HCT116 (cell line): ENCODE measurements around the gene NCAPD2. TPM values are rescaled to one million over a fixed set of nuclear protein-coding genes. Genes with fewer than 3 reads are reported as not detected.

Source experiments
- ATAC-seq: fragments of 200-7000 bp; cut with Tn5 transposase; 2 replicates; pipeline ENCODE4 v1.9.1; 2020; ENCODE audit warnings: mild to moderate bottlenecking, moderate library complexity
- BruUV-seq: library from RNA; stranded (reverse); fragments of 400-500 nt; replicated peaks from 2 replicates; lab custom pipeline; 2021; lab: Mats Ljungman, UMichigan
- CTCF ChIA-PET: fragments of 300-600 bp; sonication (Branson Sonifier 250); formaldehyde crosslinking; loops from one replicate; lab custom pipeline; 2021; ENCODE audit warnings: antibody characterized with exemption; lab: Charles Lee
- POLR2A ChIA-PET: fragments of 300-600, 350-600 bp; sonication (Branson Sonifier 250); formaldehyde crosslinking; loops from one replicate; lab custom pipeline; 2021; ENCODE audit warnings: antibody characterized with exemption; lab: Charles Lee
- RAD21 ChIA-PET, 2 experiments: fragments of 300-600 bp; sonication (Branson Sonifier 250); formaldehyde crosslinking; loops; one replicate each; lab custom pipeline; 2023; ENCODE audit warnings: low total read pairs in 2 of 2; ENCODE audit not compliant: uncharacterized antibody in 2 of 2, unreplicated experiment in 2 of 2, low non-redundant PET in 1 of 2; lab: Charles Lee
- DNase-seq: peaks from one replicate; pipeline ENCODE4 v3.0.0-alpha.2; 2010; ENCODE audit warnings: low read depth, low spot score
- H2AFZ ChIP-seq: fragments of 200-600 bp; shearing (Covaris generic), sonication (generic); 2 replicates; pipeline ENCODE4 v1.6.1; 2017; ENCODE audit warnings: low read depth, mixed run types, mixed read lengths, antibody characterized with exemption, low read length; ENCODE audit not compliant: poor library complexity, severe bottlenecking
- H3K27ac ChIP-seq: 2 replicates; pipeline ENCODE4 v1.5.1; 2012; ENCODE audit warnings: low read depth, low read length
- H3K27me3 ChIP-seq: fragments of 200-600 bp; sonication (generic); 2 replicates; pipeline ENCODE4 v1.6.1; 2016; ENCODE audit warnings: mixed run types, low read length, mixed read lengths; ENCODE audit not compliant: insufficient read depth
- H3K36me3 ChIP-seq, 2 experiments: fragments of 200-500 bp in 1 of 2; fragments of 200-600 bp in 1 of 2; sonication (Bioruptor generic) in 1 of 2; sonication (generic) in 1 of 2; 2 replicates each; pipeline versions ENCODE4 v1.5.1 to v1.6.1; 2014 to 2016; ENCODE audit warnings: low read length in 2 of 2, inconsistent platforms in 1 of 2, mixed read lengths in 1 of 2, mixed run types in 1 of 2; ENCODE audit not compliant: insufficient read depth in 2 of 2, control insufficient read depth in 1 of 2
- H3K4me1 ChIP-seq, 2 experiments: fragments of 200-600 bp in 1 of 2; sonication (generic) in 1 of 2; 2 replicates each; pipeline versions ENCODE4 v1.5.1 to v1.6.1; 2012 to 2017; ENCODE audit warnings: low read length in 2 of 2, inconsistent platforms in 1 of 2, mild to moderate bottlenecking in 1 of 2, mixed read lengths in 1 of 2, mixed run types in 1 of 2, moderate library complexity in 1 of 2; ENCODE audit not compliant: insufficient read depth in 2 of 2, control insufficient read depth in 1 of 2
- H3K4me2 ChIP-seq: fragments of 200-600 bp; sonication (generic); 2 replicates; pipeline ENCODE4 v1.6.1; 2017; ENCODE audit warnings: mixed run types, low read length, mixed read lengths
- H3K4me3 ChIP-seq, 2 experiments: fragments of 200-600 bp in 1 of 2; sonication (generic) in 1 of 2; replicated peaks in 1 of 2; 2 replicates each; pipeline ENCODE4 v1.5.1; 2011 to 2016; ENCODE audit warnings: low read length in 2 of 2, control low read depth in 1 of 2, low read depth in 1 of 2, mild to moderate bottlenecking in 1 of 2, mixed read lengths in 1 of 2, mixed run types in 1 of 2
- H3K79me2 ChIP-seq: fragments of 200-600 bp; sonication (generic); 2 replicates; pipeline ENCODE4 v1.6.1; 2017; ENCODE audit warnings: mild to moderate bottlenecking, mixed run types, low read length, moderate library complexity, mixed read lengths; ENCODE audit not compliant: insufficient read depth
- H3K9ac ChIP-seq: fragments of 200-600 bp; sonication (generic); 2 replicates; pipeline ENCODE4 v1.6.1; 2016; ENCODE audit warnings: low read length, mixed read lengths
- H3K9me2 ChIP-seq: fragments of 200-600 bp; sonication (generic), shearing (Covaris generic); 2 replicates; pipeline ENCODE4 v1.6.1; 2017; ENCODE audit warnings: mixed run types, mild to moderate bottlenecking, moderate library complexity; ENCODE audit not compliant: insufficient read depth
- H3K9me3 ChIP-seq, 2 experiments: fragments of 200-500 bp in 1 of 2; fragments of 200-600 bp in 1 of 2; sonication (Bioruptor generic) in 1 of 2; sonication (generic) in 1 of 2; 2 replicates each; pipeline ENCODE4 v1.6.1; 2014 to 2017; ENCODE audit warnings: low read length in 2 of 2, mixed read lengths in 2 of 2, inconsistent platforms in 1 of 2, low read depth in 1 of 2, mild to moderate bottlenecking in 1 of 2, mixed run types in 1 of 2, moderate library complexity in 1 of 2; ENCODE audit not compliant: control insufficient read depth in 1 of 2, insufficient read depth in 1 of 2
- H4K20me1 ChIP-seq: fragments of 200-600 bp; sonication (generic), shearing (Covaris generic); 2 replicates; pipeline ENCODE4 v1.6.1; 2017; ENCODE audit warnings: mixed run types, mild to moderate bottlenecking, moderate library complexity; ENCODE audit not compliant: insufficient read depth
- ATF3 ChIP-seq: IDR thresholded peaks from 2 replicates; pipeline ENCODE4 v1.6.1; 2012
- CTCF ChIP-seq, 3 experiments: fragments of 200-600 bp in 1 of 3; sonication (generic) in 1 of 3; IDR thresholded peaks in 2 of 3; conservative IDR thresholded peaks in 1 of 3; 2 replicates each; pipeline ENCODE4 v1.5.1; 2012 to 2017; ENCODE audit warnings: low read depth in 2 of 3, low read length in 2 of 3, antibody characterized with exemption in 1 of 3, borderline replicate concordance in 1 of 3, control low read depth in 1 of 3, mild to moderate bottlenecking in 1 of 3, mixed read lengths in 1 of 3, mixed run types in 1 of 3, moderate library complexity in 1 of 3; ENCODE audit not compliant: insufficient read depth in 1 of 3
- EZH2 ChIP-seq: fragments of 200-600 bp; sonication (generic); IDR thresholded peaks from 2 replicates; pipeline ENCODE4 v1.6.1; 2017; ENCODE audit warnings: antibody characterized with exemption, mixed run types
- JUND ChIP-seq: IDR thresholded peaks from 2 replicates; pipeline ENCODE4 v1.6.1; 2012
- POLR2A ChIP-seq: IDR thresholded peaks from 2 replicates; pipeline ENCODE4 v1.7.0; 2011; ENCODE audit warnings: borderline replicate concordance; ENCODE audit not compliant: insufficient read depth, insufficient read length; ENCODE audit errors: extremely low read depth
- SRF ChIP-seq: IDR thresholded peaks from 2 replicates; pipeline ENCODE4 v1.6.1; 2012; ENCODE audit warnings: low read depth
- ZFX ChIP-seq: fragments of 450-650 bp; IDR thresholded peaks from 2 replicates; pipeline ENCODE4 v1.6.1; 2017
- intact Hi-C: fragments of 100-400 bp; cut with micrococcal nuclease; formaldehyde crosslinking; loops from 2 replicates; pipeline ENCODE4 v1.10.0; 2022
- total RNA-seq: library from RNA; stranded (reverse); gene quantifications from one replicate; pipeline ENCODE4 v1.2.1, GENCODE V29; 2021; ENCODE audit not compliant: unreplicated experiment
- TF ChIP-seq, protein P1 (sequence below): IDR thresholded peaks from 2 replicates; pipeline ENCODE4 v1.6.1; 2011; ENCODE audit warnings: mild to moderate bottlenecking, low read length, moderate library complexity; ENCODE audit not compliant: insufficient replicate concordance; ENCODE audit errors: extremely low read depth

Gene NCAPD2
- total RNA-seq, 1 experiment from 2014 or later: 177 TPM

DNA sequence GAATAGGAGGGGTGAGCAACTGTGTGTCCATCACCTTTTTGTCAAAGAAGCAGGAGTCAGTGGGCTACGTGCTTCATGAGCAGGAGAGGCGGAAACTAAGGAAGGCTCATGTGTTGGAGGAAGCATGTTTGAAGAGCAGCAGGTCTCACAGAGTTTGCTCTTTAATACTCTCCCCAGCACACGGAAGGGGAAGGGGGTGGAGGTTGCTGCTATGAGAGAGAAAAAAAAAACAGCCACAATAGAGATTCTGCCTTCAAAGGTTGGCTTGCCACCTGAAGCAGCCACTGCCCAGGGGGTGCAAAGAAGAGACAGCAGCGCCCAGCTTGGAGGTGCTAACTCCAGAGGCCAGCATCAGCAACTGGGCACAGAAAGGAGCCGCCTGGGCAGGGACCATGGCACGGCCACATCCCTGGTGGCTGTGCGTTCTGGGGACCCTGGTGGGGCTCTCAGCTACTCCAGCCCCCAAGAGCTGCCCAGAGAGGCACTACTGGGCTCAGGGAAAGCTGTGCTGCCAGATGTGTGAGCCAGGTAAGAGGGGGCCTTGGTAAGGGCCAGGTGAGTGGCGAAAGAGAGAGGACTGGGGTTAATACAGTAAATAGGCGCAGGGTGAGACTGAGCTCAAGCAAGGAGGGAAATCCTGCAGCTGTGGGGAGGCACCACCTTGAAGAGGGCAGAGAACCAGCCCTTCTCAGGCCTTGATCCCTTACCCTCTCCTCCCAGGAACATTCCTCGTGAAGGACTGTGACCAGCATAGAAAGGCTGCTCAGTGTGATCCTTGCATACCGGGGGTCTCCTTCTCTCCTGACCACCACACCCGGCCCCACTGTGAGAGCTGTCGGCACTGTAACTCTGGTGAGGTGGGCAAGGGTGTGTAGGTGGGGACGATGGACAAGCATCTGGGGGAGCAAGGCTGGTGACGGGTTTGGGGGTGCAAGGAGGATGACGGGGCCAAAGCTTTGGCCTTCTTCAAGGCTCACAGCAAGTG lies 48.9 kb upstream of the NCAPD2 start, which contains the start of gene CD27:
Gene CD27, plus strand, starts transcription at position 252 of the 985 bp plus-strand sequence. Its CDS starts 141 bp downstream, at position 393.
- no peaks in the 10 kb centered on the region for H3K9me2 ChIP-seq
- TF ChIP-seq POLR2A (no peak), JUND (no peak), SRF (no peak), ATF3 (no peak), EZH2 (no peak), CTCF (IDR thresholded peaks at IDR 0.05 in 2 of 3, conservative IDR thresholded peaks at IDR 0.05 in 1 of 3; ENCODE audit: borderline replicate concordance in 1 of 3, insufficient read depth in 1 of 3, low read depth in 2 of 3, low read length in 2 of 3) (no peak), ZFX (no peak)
- TF ChIP-seq, protein P1, sequence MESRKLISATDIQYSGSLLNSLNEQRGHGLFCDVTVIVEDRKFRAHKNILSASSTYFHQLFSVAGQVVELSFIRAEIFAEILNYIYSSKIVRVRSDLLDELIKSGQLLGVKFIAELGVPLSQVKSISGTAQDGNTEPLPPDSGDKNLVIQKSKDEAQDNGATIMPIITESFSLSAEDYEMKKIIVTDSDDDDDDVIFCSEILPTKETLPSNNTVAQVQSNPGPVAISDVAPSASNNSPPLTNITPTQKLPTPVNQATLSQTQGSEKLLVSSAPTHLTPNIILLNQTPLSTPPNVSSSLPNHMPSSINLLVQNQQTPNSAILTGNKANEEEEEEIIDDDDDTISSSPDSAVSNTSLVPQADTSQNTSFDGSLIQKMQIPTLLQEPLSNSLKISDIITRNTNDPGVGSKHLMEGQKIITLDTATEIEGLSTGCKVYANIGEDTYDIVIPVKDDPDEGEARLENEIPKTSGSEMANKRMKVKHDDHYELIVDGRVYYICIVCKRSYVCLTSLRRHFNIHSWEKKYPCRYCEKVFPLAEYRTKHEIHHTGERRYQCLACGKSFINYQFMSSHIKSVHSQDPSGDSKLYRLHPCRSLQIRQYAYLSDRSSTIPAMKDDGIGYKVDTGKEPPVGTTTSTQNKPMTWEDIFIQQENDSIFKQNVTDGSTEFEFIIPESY: no peak
- TF ChIP-seq, all 23 proteins: peak for 0
- no peak within 1 kb of the TSS for H3K4me3 ChIP-seq
- no peaks in the 10 kb centered on the region for H3K4me1 ChIP-seq
- no peak within 1 kb of the TSS for H3K27ac ChIP-seq
- ChIA-PET POLR2A (no interaction called here), CTCF (interaction anchor here (1.4 kb wide), 1 partner anchor 20 kb away, joined by 3 read pairs; no protein-coding TSS in a partner anchor), RAD21 (no interaction called here)
- H2AFZ ChIP-seq: no peak within 1 kb of the TSS
- BruUV-seq: no TSS peak
- no peak within 1 kb of the TSS for H3K4me2 ChIP-seq
- H3K9me3 ChIP-seq: no peaks in the 10 kb centered on the region
- DNase-seq: no peak
- H3K79me2 ChIP-seq: no peaks in the 10 kb centered on the region
- intact Hi-C loops: no loop called here
- H3K9ac ChIP-seq: no peak within 1 kb of the TSS
- ATAC-seq: no peak
- H3K27me3 ChIP-seq: no peaks in the 10 kb centered on the region
- no peaks in the 10 kb centered on the region for H3K36me3 ChIP-seq
- no peaks in the 10 kb centered on the region for H4K20me1 ChIP-seq
